22Rv1 (cell line): ENCODE results near the gene IKZF5.

Source experiments
- ZFX ChIP-seq: fragments of 450-650 bp; IDR thresholded peaks from 2 replicates; pipeline ENCODE4 v1.6.1; 2017; ENCODE audit warnings: antibody characterized with exemption, borderline replicate concordance
- TF ChIP-seq, protein P1 (sequence below): fragments of 450-650 bp; IDR thresholded peaks from 2 replicates; pipeline ENCODE4 v1.5.1; 2017; ENCODE audit warnings: mild to moderate bottlenecking

DNA sequence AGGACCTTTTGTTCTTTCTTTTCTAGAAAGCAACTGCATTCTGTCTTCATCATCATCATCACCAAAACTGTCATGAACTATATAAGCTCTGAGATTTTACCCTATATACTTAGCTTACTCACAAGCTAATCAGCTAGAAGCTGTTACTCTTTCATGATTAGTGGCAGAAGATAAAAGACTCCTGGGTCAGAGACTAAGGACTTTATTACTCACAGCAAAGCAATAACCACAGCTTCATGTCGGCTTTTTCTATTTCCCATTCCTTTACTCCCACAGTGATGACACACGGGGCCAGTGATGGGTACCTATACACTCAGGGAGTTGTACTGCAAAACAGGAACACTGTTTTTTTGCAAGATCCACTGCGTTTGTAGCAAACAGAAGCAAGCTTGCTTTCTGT lies 46.2 kb downstream of the IKZF5 start:
- TF ChIP-seq, protein P1, sequence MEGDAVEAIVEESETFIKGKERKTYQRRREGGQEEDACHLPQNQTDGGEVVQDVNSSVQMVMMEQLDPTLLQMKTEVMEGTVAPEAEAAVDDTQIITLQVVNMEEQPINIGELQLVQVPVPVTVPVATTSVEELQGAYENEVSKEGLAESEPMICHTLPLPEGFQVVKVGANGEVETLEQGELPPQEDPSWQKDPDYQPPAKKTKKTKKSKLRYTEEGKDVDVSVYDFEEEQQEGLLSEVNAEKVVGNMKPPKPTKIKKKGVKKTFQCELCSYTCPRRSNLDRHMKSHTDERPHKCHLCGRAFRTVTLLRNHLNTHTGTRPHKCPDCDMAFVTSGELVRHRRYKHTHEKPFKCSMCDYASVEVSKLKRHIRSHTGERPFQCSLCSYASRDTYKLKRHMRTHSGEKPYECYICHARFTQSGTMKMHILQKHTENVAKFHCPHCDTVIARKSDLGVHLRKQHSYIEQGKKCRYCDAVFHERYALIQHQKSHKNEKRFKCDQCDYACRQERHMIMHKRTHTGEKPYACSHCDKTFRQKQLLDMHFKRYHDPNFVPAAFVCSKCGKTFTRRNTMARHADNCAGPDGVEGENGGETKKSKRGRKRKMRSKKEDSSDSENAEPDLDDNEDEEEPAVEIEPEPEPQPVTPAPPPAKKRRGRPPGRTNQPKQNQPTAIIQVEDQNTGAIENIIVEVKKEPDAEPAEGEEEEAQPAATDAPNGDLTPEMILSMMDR = no peak
- no peak for TF ChIP-seq ZFX
